Epithelial cell of proximal tubule (primary cell): ENCODE measurements around the gene LIN7A. TPM values are rescaled to one million over a fixed set of nuclear protein-coding genes. Genes with fewer than 3 reads are reported as not detected.
"Not testable (repeated sequence)": the region's sequence is repeated elsewhere in the genome, so short reads cannot be mapped to it uniquely, and the experiment has no call there.

Experiments
- DNase-seq: peaks from one replicate; pipeline ENCODE4 v3.0.0-alpha.2; 2011; ENCODE audit warnings: low read depth
- H3K4me3 ChIP-seq: 2 replicates; pipeline ENCODE4 v1.5.1; 2011; ENCODE audit warnings: low read depth, mild to moderate bottlenecking, low read length
- total RNA-seq: library from RNA; depleted of rRNA; stranded (reverse); fragments of >200 nt; gene quantifications from 2 replicates; pipeline ENCODE4 v1.2.3, GENCODE V29; 2015
- TF ChIP-seq, protein P1 (sequence below): conservative IDR thresholded peaks from 2 replicates; pipeline ENCODE4 v1.5.1; 2012; ENCODE audit warnings: low read depth, mild to moderate bottlenecking, low read length

Gene LIN7A
- total RNA-seq, 1 donor from 2014 or later: 2.3 TPM

DNA sequence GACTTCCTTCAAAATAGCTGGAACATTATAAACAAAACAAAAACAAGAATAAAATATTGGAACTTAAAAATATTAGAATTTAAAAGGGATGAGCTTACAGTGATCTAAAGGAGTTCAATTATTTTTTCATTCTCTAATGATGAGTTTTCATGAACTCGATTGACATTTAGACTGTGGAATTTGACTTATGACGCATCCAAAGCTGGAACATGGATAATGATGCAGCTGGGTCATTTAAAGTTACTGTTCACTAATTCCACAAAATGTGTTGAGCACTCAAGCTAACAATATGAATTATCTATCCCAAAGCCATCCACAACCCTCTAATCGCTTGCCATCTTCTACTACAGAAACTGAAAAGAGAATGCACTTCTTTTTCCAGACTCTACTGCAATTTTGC is 42.5 kb downstream of the LIN7A start:
- DNase-seq: no peak
- no peak overlapping the region for H3K4me3 ChIP-seq
- TF ChIP-seq, protein P1, sequence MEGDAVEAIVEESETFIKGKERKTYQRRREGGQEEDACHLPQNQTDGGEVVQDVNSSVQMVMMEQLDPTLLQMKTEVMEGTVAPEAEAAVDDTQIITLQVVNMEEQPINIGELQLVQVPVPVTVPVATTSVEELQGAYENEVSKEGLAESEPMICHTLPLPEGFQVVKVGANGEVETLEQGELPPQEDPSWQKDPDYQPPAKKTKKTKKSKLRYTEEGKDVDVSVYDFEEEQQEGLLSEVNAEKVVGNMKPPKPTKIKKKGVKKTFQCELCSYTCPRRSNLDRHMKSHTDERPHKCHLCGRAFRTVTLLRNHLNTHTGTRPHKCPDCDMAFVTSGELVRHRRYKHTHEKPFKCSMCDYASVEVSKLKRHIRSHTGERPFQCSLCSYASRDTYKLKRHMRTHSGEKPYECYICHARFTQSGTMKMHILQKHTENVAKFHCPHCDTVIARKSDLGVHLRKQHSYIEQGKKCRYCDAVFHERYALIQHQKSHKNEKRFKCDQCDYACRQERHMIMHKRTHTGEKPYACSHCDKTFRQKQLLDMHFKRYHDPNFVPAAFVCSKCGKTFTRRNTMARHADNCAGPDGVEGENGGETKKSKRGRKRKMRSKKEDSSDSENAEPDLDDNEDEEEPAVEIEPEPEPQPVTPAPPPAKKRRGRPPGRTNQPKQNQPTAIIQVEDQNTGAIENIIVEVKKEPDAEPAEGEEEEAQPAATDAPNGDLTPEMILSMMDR: no peak

DNA sequence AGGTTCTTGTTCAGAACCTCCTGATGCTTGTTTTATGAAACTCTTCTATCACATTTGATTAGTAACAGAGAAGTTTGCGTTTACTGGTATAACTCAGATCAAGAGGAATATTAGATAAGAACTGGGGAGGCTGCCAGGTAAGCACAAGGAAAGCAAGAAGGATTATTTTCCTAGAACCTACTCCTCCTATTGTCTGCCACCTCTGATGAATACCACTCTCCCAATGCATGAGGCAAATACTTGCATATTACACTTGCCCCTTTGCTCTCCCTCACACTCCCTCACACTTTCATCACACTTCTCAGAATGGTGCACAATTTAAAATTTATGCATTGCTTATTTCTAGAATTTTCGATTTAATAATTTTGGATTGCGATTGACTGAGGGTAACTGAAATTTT is 43.6 kb downstream of the LIN7A start:
- TF ChIP-seq, protein P1: no peak
- no peak for DNase-seq
- H3K4me3 ChIP-seq: no peak overlapping the region

DNA sequence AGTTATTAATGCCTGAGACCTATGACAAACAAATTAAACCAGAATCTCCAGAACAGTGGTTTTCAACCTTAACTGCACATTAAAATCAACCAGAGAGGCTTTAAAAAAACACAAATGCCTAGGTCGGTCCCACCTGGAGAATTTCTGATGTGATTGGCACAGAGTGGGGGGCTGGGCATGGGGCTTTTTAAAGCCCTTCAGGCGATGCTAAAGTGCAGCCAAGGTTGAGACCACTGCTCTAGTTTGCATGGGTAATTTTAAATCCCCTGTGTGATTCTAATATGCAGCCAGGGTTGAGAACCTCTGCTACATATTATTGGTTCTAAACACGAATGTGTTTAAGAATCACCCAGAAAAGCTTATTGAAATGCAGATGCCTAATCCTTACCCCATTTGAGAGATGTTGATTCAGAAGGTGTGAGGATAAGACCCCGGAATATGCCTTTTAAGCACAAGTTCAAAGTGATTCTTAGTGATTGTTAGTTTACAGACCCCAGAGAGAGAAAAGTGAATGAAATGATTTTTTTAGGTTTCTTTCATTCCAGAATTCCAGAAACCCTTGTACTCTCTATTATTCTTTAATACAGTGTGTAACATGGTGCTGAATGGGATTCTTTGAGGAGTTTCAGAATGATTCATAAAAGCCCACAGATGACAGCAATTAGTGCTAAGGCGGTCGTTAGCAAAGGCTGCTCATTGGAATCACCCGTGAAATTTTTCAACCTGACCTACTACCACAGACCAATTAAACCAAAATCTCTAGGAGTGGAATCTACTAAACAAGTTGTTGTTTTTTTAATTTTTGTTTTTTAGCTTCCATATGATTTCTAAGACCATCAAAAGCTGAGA is 44.9 kb downstream of the LIN7A start:
- no peak for DNase-seq
- H3K4me3 ChIP-seq: no peak overlapping the region
- TF ChIP-seq, protein P1: no peak

DNA sequence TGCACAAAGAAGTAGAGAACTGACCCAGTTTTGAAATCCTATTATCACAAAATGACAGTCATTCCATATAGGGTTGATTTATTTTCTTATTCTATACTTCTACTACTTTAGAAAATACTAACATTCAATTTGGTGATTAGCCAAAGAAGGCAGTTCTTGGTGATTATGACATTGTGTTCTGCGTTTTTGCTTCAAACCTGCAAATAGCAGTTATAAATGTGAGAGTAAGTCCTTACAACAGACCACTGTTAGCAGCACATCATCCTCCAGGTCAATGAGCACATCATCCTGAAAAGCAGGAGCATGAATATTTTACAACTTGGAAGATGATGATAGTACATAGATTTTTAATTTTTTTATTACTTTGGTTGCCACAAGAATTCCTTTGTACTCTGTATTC is 53.1 kb downstream of the LIN7A start:
- H3K4me3 ChIP-seq: no peak overlapping the region
- no peak for DNase-seq
- TF ChIP-seq, protein P1: no peak

DNA sequence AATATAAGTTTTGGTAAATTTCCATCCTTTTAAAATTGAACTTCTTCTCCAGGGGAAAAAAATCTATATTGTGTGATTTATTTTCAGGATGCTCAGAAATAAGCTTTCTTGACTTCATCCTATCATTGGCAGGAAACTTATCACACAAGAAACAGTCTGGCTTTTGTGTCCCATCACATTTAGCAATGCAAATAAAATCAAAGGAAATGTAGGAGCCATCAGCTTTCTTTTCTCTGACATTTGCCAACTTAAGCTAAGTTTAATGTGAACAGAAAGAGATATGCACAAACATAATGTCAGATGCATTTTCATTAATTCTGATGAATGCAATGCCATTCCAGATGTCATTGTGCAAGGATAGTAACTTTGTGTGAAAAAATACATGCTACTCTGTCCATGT is 56.6 kb downstream of the LIN7A start:
- H3K4me3 ChIP-seq: no peak overlapping the region
- TF ChIP-seq, protein P1: no peak
- no peak for DNase-seq

DNA sequence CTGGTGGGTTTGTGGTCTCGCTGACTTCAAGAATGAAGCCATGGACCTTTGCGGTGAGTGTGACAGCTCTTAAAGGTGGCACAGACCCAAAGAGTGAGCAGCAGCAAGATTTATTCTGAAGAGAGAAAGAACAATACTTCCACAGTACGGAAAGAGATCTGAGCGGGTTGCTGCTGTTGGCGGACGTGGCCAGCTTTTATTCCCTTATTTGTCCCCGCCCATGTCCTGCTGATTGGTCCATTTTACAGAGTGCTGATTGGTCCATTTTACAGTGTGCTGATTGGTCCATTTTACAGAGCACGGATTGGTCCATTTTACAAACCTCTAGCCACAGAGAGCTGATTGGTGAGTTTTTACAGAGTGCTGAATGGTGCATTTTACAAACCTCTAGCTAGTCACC is 59.3 kb downstream of the LIN7A start:
- not testable (repeated sequence) for DNase-seq, H3K4me3 ChIP-seq

DNA sequence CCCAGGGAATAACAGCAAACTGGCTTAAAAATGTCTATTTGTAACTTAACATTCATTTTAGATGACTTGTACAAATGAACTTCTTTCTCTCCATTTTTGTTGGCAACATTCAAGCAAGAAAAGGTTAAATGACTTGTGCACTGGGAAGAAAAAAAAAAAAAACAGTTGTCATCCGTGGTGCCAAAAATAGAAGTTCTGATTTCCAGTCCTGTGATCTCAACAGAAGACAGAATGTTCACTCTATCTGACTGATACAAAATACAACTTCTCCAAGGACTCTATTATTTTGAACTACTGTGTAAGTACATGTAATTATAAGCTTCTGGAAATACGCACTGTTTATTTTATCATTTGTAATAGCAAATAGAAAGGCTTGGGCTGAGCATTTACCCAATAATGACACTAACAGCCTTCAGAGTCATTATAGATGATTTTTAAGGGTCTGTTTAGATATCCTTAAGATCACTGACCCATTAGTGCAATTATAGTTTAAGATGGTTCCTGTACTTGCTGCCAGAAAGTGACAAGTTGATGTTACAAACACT is 59.9 kb downstream of the LIN7A start:
- TF ChIP-seq, protein P1: no peak
- no peak for DNase-seq
- no peak overlapping the region for H3K4me3 ChIP-seq
